Lung microvascular endothelial cell (primary cell): ENCODE results near the gene KLHL1. TPM values are rescaled to one million over a fixed set of nuclear protein-coding genes. Genes with fewer than 3 reads are reported as not detected.
"Not testable (repeated sequence)": the region's sequence is repeated elsewhere in the genome, so short reads cannot be mapped to it uniquely, and the experiment has no call there.

Source experiments
- DNase-seq, 2 donors: peaks; one replicate each; pipeline versions ENCODE4 v3.0.0 to v3.0.0-alpha.2; 2010; ENCODE audit warnings: low read depth in 2 of 2
- total RNA-seq: library from RNA; depleted of rRNA; stranded (reverse); fragments of >200 nt; gene quantifications from 2 replicates; pipeline ENCODE4 v1.2.1, GENCODE V29; 2014

The KLHL1 gene
- total RNA-seq: not detected in 2 replicates

GRCh38 chr13:70108356-70109105 is at the start of gene KLHL1:
Gene KLHL1 (minus strand): TSS chr13:70108452. CDS start chr13:70107699, 753 bp downstream.
- DNase-seq: no peak

- DNase-seq: not testable (repeated sequence)
Observed at GRCh38 chr13:70142658-70143057, 34.4 kb upstream of the KLHL1 start.

- no peak for DNase-seq
Observed at GRCh38 chr13:70128098-70128497, 19.8 kb upstream of the KLHL1 start.

- DNase-seq: no peak
Observed at GRCh38 chr13:70125693-70126092, 17.4 kb upstream of the KLHL1 start.

- DNase-seq: no peak
Observed at GRCh38 chr13:70117338-70117905, 9.2 kb upstream of the KLHL1 start.

- peak in 1 of 2 donors; percentile 0 for DNase-seq
Observed at GRCh38 chr13:70107498-70108281, 562 bp downstream of the KLHL1 start, which contains the start of gene ATXN8OS. Gene ATXN8OS (plus strand): TSS chr13:70107826.

GRCh38 chr13:70107125-70107497 is 1.1 kb downstream of the KLHL1 start:
- no peak for DNase-seq

GRCh38 chr13:70104481-70104880 is 3.8 kb downstream of the KLHL1 start:
- DNase-seq: no peak

GRCh38 chr13:70098669-70099068 is 9.6 kb downstream of the KLHL1 start:
- DNase-seq: no peak

- DNase-seq: no peak
Observed at GRCh38 chr13:70090036-70090723, 18.1 kb downstream of the KLHL1 start.

GRCh38 chr13:70088926-70089325 is 19.3 kb downstream of the KLHL1 start:
- no peak for DNase-seq

GRCh38 chr13:70087247-70087646 is 21.0 kb downstream of the KLHL1 start:
- no peak for DNase-seq

- no peak for DNase-seq
Observed at GRCh38 chr13:70080012-70080411, 28.2 kb downstream of the KLHL1 start.

GRCh38 chr13:70054572-70054971 is 53.7 kb downstream of the KLHL1 start:
- no peak for DNase-seq

GRCh38 chr13:70051531-70051930 is 56.7 kb downstream of the KLHL1 start:
- no peak for DNase-seq

GRCh38 chr13:70043685-70044084 is 64.6 kb downstream of the KLHL1 start:
- DNase-seq: no peak

- no peak for DNase-seq
Observed at GRCh38 chr13:70042193-70042592, 66.1 kb downstream of the KLHL1 start.

- no peak for DNase-seq
Observed at GRCh38 chr13:70034286-70034685, 74.0 kb downstream of the KLHL1 start.

GRCh38 chr13:70027551-70027950 is 80.7 kb downstream of the KLHL1 start:
- DNase-seq: no peak

GRCh38 chr13:70023516-70023915 is 84.7 kb downstream of the KLHL1 start:
- no peak for DNase-seq

GRCh38 chr13:70022646-70023045 is 85.6 kb downstream of the KLHL1 start:
- no peak for DNase-seq

GRCh38 chr13:70016116-70016515 is 92.1 kb downstream of the KLHL1 start:
- DNase-seq: no peak
